Gastrocnemius medialis (tissue), 4 donors: Measurements from ENCODE around the gene CACNA1H. TPM values are rescaled to one million over a fixed set of nuclear protein-coding genes. Genes with fewer than 3 reads are reported as not detected.

Source experiments
- ATAC-seq, 2 donors: fragments of 150-250 bp; one replicate each; pipeline ENCODE4 v1.9.1; 2016
- DNase-seq, 2 donors: peaks; one replicate each; pipeline ENCODE4 v3.0.0-alpha.2; 2019
- H3K27ac ChIP-seq, 4 donors: fragments of 200-600 bp; sonication (generic); 1 replicate in 1 of 4; 2 replicates in 3 of 4; pipeline ENCODE4 v1.5.1; 2016 to 2018; ENCODE audit warnings: mild to moderate bottlenecking in 2 of 4, moderate library complexity in 1 of 4
- H3K27me3 ChIP-seq, 3 donors: fragments of 200-600 bp; sonication (generic) in 2 of 3; 1 replicate in 1 of 3; 2 replicates in 2 of 3; pipeline versions ENCODE4 v1.5.1 to v1.6.0; 2016 to 2019; ENCODE audit warnings: mild to moderate bottlenecking in 1 of 3, moderate library complexity in 1 of 3
- H3K36me3 ChIP-seq, 2 donors: fragments of 200-600 bp; sonication (generic) in 1 of 2; one replicate each; pipeline ENCODE4 v1.5.1; 2017 to 2018
- H3K4me1 ChIP-seq, 2 donors: fragments of 200-600 bp; sonication (generic) in 1 of 2; one replicate each; pipeline ENCODE4 v1.5.1; 2016 to 2017; ENCODE audit warnings: mild to moderate bottlenecking in 2 of 2
- H3K4me3 ChIP-seq, 4 donors: fragments of 200-600 bp; sonication (generic) in 3 of 4; 1 replicate in 1 of 4; 2 replicates in 3 of 4; pipeline ENCODE4 v1.5.1; 2016 to 2019; ENCODE audit warnings: mild to moderate bottlenecking in 2 of 4
- H3K9me3 ChIP-seq, 3 donors: fragments of 200-600 bp; sonication (generic) in 2 of 3; 1 replicate in 1 of 3; 2 replicates in 2 of 3; pipeline ENCODE4 v1.5.1; 2016 to 2019
- CTCF ChIP-seq, 5 experiments: fragments of 450-650 bp in 3 of 5; fragments of 200-600 bp in 2 of 5; sonication (generic) in 2 of 5; IDR thresholded peaks in 4 of 5; conservative IDR thresholded peaks in 1 of 5; 1 replicate in 4 of 5; 2 replicates in 1 of 5; pipeline ENCODE4 v1.5.1; 2016 to 2019; ENCODE audit warnings: antibody characterized with exemption in 5 of 5, mild to moderate bottlenecking in 3 of 5, moderate library complexity in 3 of 5
- POLR2A ChIP-seq, 2 donors: fragments of 450-650 bp; IDR thresholded peaks; one replicate each; pipeline ENCODE4 v1.6.1; 2017; ENCODE audit warnings: antibody characterized with exemption in 2 of 2, mild to moderate bottlenecking in 2 of 2, moderate library complexity in 2 of 2
- in situ Hi-C, 4 donors: fragments of 200-750 bp; cut with MboI; loops; one replicate each; pipeline versions ENCODE4 v1.15.0 to v1.8.0; 2017; ENCODE audit warnings: low sequenced_read_pairs in 4 of 4
- intact Hi-C: fragments of 100-400 bp; cut with DNase I; formaldehyde crosslinking; loops from one replicate; pipeline ENCODE4 v1.15.1; 2023; ENCODE audit warnings: low total_unique reads
- total RNA-seq, 4 donors: library from RNA; depleted of rRNA; stranded (reverse); fragments of >200 nt; gene quantifications; one replicate each; pipeline versions ENCODE4 v1.1.0 to v1.2.3, GENCODE V29; 2016

CACNA1H gene
- total RNA-seq, 4 donors from 2014 or later = 3.7 to 12.8 (median 4.5) TPM

- Histone ChIP-seq H3K36me3 (no peaks in the 10 kb centered on the region), H3K9me3 (no peaks in the 10 kb centered on the region), H3K4me1 (no peaks in the 10 kb centered on the region), H3K27me3 (peaks cover 24 to 37% (median 26%) of the 10 kb centered on the region in 3 donors), H3K4me3 (no peak overlapping the region), H3K27ac (no peak overlapping the region)
- in situ Hi-C loops (no loop called here), intact Hi-C loops (no loop called here)
- no peak for TF ChIP-seq POLR2A (IDR thresholded peaks at IDR 0.05)
- TF ChIP-seq CTCF (IDR thresholded peaks at IDR 0.05 in 4 of 5, conservative IDR thresholded peaks at IDR 0.05 in 1 of 5) = no peak
- DNase-seq = no peak
- ATAC-seq = no peak
Measured at GRCh38 chr16:1174477-1175357, 21.8 kb downstream of the CACNA1H start.

GRCh38 chr16:1175566-1176279 lies 22.8 kb downstream of the CACNA1H start:
- TF ChIP-seq CTCF (IDR thresholded peaks at IDR 0.05 in 4 of 5, conservative IDR thresholded peaks at IDR 0.05 in 1 of 5) = no peak
- no peak for TF ChIP-seq POLR2A (IDR thresholded peaks at IDR 0.05)
- intact Hi-C loops = no loop called here
- in situ Hi-C loops = no loop called here
- no peaks in the 10 kb centered on the region for H3K36me3 ChIP-seq
- H3K4me3 ChIP-seq = no peak overlapping the region
- no peaks in the 10 kb centered on the region for H3K9me3 ChIP-seq
- no peak for DNase-seq
- peaks cover 18 to 35% (median 28%) of the 10 kb centered on the region in 3 donors for H3K27me3 ChIP-seq
- H3K4me1 ChIP-seq = no peaks in the 10 kb centered on the region
- no peak overlapping the region for H3K27ac ChIP-seq
- no peak for ATAC-seq

- ATAC-seq (no peak), DNase-seq (no peak)
- in situ Hi-C loops (no loop called here), intact Hi-C loops (no loop called here)
- no peaks in the 10 kb centered on the region for H3K9me3 ChIP-seq
- no peak overlapping the region for H3K27ac ChIP-seq
- TF ChIP-seq POLR2A (IDR thresholded peaks at IDR 0.05) = no peak
- TF ChIP-seq CTCF (IDR thresholded peaks at IDR 0.05 in 4 of 5, conservative IDR thresholded peaks at IDR 0.05 in 1 of 5) = no peak
- H3K4me3 ChIP-seq = no peak overlapping the region
- no peaks in the 10 kb centered on the region for H3K36me3 ChIP-seq
- peaks cover 19 to 35% (median 29%) of the 10 kb centered on the region in 3 donors for H3K27me3 ChIP-seq
- no peaks in the 10 kb centered on the region for H3K4me1 ChIP-seq
Measured at GRCh38 chr16:1176280-1176897, 23.5 kb downstream of the CACNA1H start.

- DNase-seq (no peak), ATAC-seq (no peak)
- Histone ChIP-seq H3K36me3 (no peaks in the 10 kb centered on the region), H3K27me3 (peaks cover 20 to 37% (median 35%) of the 10 kb centered on the region in 3 donors), H3K27ac (no peak overlapping the region), H3K4me1 (peaks cover 0 to 4% of the 10 kb centered on the region in 2 donors), H3K4me3 (no peak overlapping the region), H3K9me3 (no peaks in the 10 kb centered on the region)
- in situ Hi-C loops (no loop called here), intact Hi-C loops (no loop called here)
- TF ChIP-seq POLR2A (IDR thresholded peaks at IDR 0.05) (no peak), CTCF (IDR thresholded peaks at IDR 0.05 in 4 of 5, conservative IDR thresholded peaks at IDR 0.05 in 1 of 5) (no peak)
Measured at GRCh38 chr16:1177053-1177452, 24.1 kb downstream of the CACNA1H start.
